ENCODE data around the gene PLA2G4E. TPM values are rescaled to one million over a fixed set of nuclear protein-coding genes. Genes with fewer than 3 reads are reported as not detected.

The PLA2G4E gene
- total and polyA plus RNA-seq, 9 of the 15 experiments (the other 6 are each of a cell fraction or from before 2014, with no cell fraction given): 0.03 TPM; not detected in 8

DNA sequence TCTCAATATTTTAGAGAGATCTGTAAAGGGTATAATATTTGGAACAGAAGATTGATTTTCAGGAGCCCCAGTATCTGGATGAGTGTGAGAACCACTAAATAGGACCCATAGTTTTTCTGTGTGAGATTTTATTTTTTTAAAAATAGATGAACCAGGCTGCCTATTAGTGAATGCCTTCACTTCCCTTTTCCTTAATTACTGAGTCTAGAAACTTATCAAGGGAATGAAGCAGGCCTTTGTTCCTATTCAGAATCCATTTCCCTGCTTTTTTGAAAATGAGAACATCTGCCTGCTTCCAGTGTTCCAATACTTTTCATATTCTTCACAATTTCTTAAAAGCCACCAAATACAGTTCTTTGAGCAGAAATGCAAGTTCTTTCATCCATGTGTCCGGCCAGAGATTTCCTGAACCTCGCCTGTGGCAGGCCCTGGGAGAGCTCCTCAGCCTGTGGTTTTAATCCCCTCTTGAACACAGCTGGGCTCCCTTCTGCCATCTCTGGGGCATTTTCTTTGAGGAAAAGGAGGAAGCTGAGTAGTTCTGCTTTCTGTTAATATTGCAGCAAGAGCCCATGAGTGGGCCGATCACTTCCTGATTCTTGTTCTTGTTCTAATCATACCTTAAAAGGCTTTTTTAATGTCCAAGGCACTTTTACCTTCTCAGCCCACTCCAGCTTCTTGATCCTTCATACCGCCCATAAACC, 53.2 kb downstream of the PLA2G4E start:
- 51% methylated on average over 4 of the region's 4 CpGs for WGBS (ENCODE audit: insufficient coverage, low coverage, missing lambda C conversion rate)
- CTCF ChIA-PET (ENCODE audit: low intra/inter-chr PET ratio): no interaction called here
- TF ChIP-seq, protein P1, sequence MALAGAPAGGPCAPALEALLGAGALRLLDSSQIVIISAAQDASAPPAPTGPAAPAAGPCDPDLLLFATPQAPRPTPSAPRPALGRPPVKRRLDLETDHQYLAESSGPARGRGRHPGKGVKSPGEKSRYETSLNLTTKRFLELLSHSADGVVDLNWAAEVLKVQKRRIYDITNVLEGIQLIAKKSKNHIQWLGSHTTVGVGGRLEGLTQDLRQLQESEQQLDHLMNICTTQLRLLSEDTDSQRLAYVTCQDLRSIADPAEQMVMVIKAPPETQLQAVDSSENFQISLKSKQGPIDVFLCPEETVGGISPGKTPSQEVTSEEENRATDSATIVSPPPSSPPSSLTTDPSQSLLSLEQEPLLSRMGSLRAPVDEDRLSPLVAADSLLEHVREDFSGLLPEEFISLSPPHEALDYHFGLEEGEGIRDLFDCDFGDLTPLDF (CRISPR knock-in tag; IDR thresholded peaks at IDR 0.05): no peak
- peak; percentile 49 for TF ChIP-seq CEBPB (tag; IDR thresholded peaks at IDR 0.05)
- TF ChIP-seq, protein P2, sequence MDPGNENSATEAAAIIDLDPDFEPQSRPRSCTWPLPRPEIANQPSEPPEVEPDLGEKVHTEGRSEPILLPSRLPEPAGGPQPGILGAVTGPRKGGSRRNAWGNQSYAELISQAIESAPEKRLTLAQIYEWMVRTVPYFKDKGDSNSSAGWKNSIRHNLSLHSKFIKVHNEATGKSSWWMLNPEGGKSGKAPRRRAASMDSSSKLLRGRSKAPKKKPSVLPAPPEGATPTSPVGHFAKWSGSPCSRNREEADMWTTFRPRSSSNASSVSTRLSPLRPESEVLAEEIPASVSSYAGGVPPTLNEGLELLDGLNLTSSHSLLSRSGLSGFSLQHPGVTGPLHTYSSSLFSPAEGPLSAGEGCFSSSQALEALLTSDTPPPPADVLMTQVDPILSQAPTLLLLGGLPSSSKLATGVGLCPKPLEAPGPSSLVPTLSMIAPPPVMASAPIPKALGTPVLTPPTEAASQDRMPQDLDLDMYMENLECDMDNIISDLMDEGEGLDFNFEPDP (CRISPR knock-in tag; IDR thresholded peaks at IDR 0.05): no peak
- TF ChIP-seq, protein P3, sequence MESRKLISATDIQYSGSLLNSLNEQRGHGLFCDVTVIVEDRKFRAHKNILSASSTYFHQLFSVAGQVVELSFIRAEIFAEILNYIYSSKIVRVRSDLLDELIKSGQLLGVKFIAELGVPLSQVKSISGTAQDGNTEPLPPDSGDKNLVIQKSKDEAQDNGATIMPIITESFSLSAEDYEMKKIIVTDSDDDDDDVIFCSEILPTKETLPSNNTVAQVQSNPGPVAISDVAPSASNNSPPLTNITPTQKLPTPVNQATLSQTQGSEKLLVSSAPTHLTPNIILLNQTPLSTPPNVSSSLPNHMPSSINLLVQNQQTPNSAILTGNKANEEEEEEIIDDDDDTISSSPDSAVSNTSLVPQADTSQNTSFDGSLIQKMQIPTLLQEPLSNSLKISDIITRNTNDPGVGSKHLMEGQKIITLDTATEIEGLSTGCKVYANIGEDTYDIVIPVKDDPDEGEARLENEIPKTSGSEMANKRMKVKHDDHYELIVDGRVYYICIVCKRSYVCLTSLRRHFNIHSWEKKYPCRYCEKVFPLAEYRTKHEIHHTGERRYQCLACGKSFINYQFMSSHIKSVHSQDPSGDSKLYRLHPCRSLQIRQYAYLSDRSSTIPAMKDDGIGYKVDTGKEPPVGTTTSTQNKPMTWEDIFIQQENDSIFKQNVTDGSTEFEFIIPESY (CRISPR knock-in tag; IDR thresholded peaks at IDR 0.05): no peak
- peak; percentile 12 for TF ChIP-seq ZFP36 (IDR thresholded peaks at IDR 0.05; ENCODE audit: low read depth, low read length, partially characterized antibody)
- TF ChIP-seq WHSC1 (IDR thresholded peaks at IDR 0.05; ENCODE audit: low read length): no peak
- peak; percentile 17; the same call in 1 of the 2 replicates for TF ChIP-seq MTA3 (IDR thresholded peaks at IDR 0.05; ENCODE audit: borderline replicate concordance)
- peak; percentile 65 for TF ChIP-seq ELF1 (tag; IDR thresholded peaks at IDR 0.05)
- TF ChIP-seq, protein P4, sequence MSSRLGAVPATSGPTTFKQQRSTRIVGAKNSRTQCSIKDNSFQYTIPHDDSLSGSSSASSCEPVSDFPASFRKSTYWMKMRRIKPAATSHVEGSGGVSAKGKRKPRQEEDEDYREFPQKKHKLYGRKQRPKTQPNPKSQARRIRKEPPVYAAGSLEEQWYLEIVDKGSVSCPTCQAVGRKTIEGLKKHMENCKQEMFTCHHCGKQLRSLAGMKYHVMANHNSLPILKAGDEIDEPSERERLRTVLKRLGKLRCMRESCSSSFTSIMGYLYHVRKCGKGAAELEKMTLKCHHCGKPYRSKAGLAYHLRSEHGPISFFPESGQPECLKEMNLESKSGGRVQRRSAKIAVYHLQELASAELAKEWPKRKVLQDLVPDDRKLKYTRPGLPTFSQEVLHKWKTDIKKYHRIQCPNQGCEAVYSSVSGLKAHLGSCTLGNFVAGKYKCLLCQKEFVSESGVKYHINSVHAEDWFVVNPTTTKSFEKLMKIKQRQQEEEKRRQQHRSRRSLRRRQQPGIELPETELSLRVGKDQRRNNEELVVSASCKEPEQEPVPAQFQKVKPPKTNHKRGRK (tag; IDR thresholded peaks at IDR 0.05): no peak
- 0 out of 2 replicates have a peak, but pooled peaks have one; percentile 42 for TF ChIP-seq SMARCE1 (IDR thresholded peaks at IDR 0.05)
- no peak for TF ChIP-seq ESRRA (IDR thresholded peaks at IDR 0.05; ENCODE audit: borderline replicate concordance, low read depth)
- TF ChIP-seq SPI1 (IDR thresholded peaks at IDR 0.05; ENCODE audit: borderline replicate concordance, low read depth, low read length): peak; percentile 92
- TF ChIP-seq SRF (CRISPR knock-in tag; IDR thresholded peaks at IDR 0.05): peak; percentile 63 to 94; a peak in 3 of 4 replicates
- TF ChIP-seq, protein P5, sequence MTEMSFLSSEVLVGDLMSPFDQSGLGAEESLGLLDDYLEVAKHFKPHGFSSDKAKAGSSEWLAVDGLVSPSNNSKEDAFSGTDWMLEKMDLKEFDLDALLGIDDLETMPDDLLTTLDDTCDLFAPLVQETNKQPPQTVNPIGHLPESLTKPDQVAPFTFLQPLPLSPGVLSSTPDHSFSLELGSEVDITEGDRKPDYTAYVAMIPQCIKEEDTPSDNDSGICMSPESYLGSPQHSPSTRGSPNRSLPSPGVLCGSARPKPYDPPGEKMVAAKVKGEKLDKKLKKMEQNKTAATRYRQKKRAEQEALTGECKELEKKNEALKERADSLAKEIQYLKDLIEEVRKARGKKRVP (CRISPR knock-in tag; IDR thresholded peaks at IDR 0.05): no peak

More for the DNA sequence above, 53.2 kb downstream of the PLA2G4E start:
- peak overlapping the region in 1 of 2 experiments; percentile 33; a peak in 1 of 4 replicates for H3K9ac ChIP-seq (ENCODE audit: insufficient read depth in 1 of 2, low read depth in 2 of 2, low read length in 2 of 2)
- intact Hi-C loops (cut with micrococcal nuclease) (no loop called here), in situ Hi-C loops (cut with MboI) (no loop called here)
- peaks cover 14 to 21% of the 10 kb centered on the region in 2 experiments for H3K4me1 ChIP-seq (replicated peaks in 1 of 2; ENCODE audit: control insufficient read depth in 2 of 2, insufficient read depth in 2 of 2, low read length in 2 of 2)
- no peak overlapping the region for H3K4me3 ChIP-seq
- no peak overlapping the region for H2AFZ ChIP-seq (ENCODE audit: low read depth, low read length)
- H3K9me3 ChIP-seq (replicated peaks; ENCODE audit: control insufficient read depth, insufficient read depth, low read depth, low read length): no peaks in the 10 kb centered on the region
- peaks cover 17% of the 10 kb centered on the region; the same call in 1 of the 2 replicates for H4K20me1 ChIP-seq (replicated peaks; ENCODE audit: control insufficient read depth, insufficient read depth, low read length)
- FAIRE-seq (no peak), ATAC-seq (no peak), DNase-seq (ENCODE audit: extremely low read depth in 1 of 4, low spot score in 3 of 4) (peak in 1 of 4 experiments; percentile 21)
- no peak overlapping the region for H3K4me2 ChIP-seq (ENCODE audit: insufficient read depth, low read length)
- no TSS peak for BruUV-seq (replicated peaks)
- no peaks in the 10 kb centered on the region for H3K27me3 ChIP-seq (ENCODE audit: control insufficient read depth in 2 of 2, insufficient read depth in 2 of 2, low read length in 2 of 2)
- no peaks in the 10 kb centered on the region for H3K36me3 ChIP-seq (ENCODE audit: control insufficient read depth, insufficient read depth, low read length)
- H3K9me1 ChIP-seq (ENCODE audit: control insufficient read depth, insufficient read depth, low read length): no peaks in the 10 kb centered on the region
- peak overlapping the region; percentile 38; the same call in 1 of the 3 replicates for H3K27ac ChIP-seq (ENCODE audit: extremely low read depth, low read depth, low read length)
- POLR2A ChIA-PET: interaction anchor here (0.7 to 2.6 kb wide), 3 partner anchors 10 to 18 kb away, joined by 4 to 10 read pairs (median 5); no protein-coding TSS in a partner anchor
- peaks cover 29% of the 10 kb centered on the region for H3K79me2 ChIP-seq (ENCODE audit: control insufficient read depth, insufficient read depth, low read length)
